Middle frontal gyrus (tissue), 1 donor: ENCODE measurements around the gene PCNT.

Experiments used
- DNase-seq: peaks from one replicate; pipeline ENCODE4 v3.0.0-alpha.2; 2015; ENCODE audit warnings: low spot score; ENCODE audit errors: extremely low spot score

Gene PCNT

DNA sequence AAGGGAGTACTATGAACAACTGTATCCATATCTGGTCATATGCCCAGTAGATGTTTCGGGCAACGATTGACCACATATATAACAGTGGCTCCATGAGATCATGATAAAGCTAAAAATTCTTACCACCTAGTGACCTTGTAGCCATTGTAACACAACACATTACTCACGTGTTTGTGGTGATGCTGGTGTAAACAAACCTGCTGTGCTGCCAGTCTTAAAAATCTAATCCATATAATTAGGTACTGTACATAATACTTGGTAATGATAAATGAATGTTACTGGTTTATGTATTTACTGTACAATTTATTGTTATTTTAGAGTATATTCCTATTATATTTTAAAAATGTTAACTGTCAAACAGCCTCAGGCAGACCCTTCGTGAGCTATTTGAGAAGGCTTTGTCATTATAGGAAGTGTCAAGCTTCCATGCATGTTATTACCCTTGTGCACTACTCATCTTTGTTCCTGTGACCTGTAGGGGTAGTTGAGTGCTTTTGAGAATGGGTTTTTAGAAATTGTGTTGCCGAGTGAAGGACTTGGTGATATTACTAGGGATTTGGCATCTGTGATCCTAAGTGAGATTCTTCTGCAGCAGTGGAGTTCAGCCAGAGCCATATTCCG is 158.4 kb downstream of the PCNT start:
- DNase-seq, result no peak

DNA sequence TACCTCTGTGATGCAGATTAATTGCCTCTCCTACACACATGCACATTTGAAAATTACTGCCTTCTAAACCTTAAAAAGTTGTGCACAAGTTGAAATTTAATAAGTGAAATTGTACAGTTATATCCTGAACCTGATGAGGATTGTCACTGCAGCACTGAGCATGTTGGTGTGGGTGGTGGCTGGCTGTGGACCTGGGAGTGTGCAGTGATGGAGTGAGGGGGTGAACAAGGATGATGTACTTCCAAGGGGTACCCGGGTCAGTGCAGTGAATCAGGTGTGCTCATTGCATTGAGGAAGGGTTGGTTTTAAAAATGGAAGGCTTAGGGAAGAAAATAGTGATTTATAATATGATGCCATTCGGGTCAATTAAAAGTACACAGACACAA is 158.9 kb downstream of the PCNT start:
- DNase-seq, result no peak

DNA sequence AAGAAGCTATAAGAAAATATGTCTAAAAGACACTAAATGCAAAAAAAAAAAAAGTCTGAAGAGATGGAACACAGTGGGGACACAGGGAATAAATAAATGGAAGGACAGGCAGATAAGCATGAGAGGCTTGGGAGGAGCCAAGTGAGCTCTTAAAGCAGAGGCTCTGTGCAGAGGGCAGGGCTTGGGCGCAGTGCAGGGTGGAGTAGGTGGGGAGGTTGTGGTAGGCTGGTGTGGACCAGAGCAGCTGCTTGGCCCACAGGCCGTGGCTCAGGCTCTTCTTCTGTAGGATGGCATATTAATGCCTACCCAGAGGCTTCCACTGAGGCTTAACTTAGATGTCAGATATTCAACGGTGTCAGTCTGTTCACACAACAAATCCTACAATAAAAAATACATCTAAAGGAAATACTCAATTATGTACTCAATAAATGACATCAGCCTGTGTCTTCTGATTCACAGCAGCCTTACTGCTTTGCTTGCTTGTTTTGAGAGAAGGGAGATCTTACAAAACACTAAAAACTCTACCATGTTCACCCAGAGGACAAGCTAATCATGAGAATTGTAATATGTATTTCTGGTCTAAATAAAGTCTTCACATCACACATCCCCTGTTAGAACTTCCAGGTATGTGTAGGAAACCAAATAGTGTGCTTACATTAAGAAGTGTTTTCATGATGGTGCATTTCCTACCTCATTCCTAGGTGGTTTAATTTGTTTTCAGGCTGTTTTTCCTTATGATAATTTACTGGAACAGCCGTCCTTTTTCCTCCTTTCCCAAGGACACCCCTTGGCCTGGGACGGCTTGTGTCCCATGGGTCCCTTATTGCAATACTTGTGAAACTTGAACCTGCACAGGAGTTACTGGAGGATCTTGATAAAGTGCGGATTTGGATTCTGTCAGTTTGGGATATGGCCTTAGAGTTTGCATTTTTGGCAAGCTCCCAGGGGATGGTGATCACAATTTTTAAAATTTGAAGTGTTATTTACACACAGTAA is 159.6 kb downstream of the PCNT start:
- no peak for DNase-seq

DNA sequence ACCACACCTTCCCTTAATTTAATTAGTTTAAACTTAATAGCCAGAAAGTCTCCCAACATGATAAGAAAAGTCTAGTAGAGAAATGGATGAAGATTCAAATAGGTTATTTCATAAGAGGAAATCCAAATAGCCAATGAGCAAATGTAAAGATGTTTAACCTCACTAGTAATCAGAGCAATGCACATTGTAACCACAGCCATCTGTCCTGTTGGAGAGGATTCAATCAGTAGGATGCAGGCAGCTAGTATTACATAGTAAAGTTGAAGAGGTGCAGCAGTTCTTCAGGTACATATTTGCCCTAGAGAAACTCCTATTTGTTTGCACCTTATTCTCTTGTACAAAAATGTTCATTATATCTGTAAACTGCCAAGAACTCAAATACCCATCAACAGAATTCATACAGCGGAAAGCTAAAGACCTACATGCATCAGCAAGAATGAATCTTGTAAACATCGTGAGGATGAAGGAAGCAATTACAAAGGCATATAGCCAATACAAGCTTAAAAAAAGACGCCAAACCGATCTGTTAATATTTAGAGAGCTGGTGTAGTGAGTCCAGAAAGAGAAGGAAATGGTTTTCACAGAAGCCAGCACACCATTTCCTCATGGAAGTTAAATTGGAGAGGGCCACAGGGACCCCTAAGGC is 162.6 kb downstream of the PCNT start:
- no peak for DNase-seq

DNA sequence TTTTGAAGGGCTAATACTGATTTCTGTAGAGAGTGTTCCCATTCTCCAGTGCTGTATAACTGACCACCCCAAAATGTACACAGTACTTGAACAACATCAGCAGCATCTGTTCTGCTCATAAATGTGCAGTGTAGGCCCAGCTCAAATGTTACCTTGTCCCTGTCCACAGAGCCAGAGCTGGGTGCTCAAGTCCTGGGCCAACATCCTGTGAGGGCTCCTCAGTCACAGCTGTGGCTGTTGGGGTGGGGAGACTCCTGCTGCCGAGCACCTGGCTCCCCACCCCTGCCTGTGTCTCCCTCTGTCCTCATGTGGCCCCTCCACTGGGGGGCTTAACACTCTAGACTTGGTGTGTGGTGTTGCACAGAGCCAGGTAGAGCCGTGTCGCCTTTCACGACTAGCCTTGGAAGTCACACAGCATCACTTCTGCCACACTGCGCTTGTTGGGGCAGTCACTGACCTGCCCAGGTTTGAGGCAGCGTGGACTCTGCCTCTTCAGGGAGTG is 165.3 kb downstream of the PCNT start:
- DNase-seq, result no peak

DNA sequence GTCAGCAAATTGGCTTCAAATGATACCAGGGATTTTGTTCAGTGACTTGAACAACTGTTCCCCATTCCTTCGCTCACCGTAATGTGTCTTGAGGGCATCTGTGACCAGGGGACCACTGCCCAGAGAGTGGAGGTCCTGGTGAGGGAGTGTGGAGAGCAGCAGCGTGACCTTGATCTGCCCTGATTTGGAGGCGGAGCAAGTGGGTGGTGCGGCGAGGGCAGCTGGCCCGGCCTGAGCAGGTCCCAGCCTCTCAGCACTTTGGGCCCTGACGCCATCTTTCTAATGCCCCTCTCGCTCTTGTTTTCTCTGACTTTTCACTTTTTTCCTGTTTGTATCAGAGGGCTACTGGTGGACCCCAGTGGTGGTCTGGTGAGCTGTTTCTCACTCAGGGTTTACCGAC is 165.8 kb downstream of the PCNT start:
- no peak for DNase-seq

DNA sequence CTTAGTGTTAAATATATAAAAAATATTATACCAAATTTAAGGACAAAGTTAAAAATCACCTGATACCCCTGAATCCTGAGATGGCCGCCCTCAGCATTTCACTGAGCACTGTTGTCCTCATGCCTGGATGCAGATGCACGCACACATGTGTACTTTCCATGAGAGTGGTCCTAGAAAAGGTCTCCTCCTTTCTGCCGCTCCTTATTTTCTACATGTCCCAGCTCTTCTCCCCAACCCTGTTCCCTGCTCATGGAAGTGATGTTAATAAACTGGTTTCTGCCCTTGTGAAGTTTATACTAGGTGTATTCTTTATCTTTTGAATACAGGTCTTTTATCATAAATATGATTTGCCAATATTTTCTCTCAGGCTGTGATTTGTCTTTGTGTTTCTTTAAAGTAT is 167.6 kb downstream of the PCNT start:
- no peak for DNase-seq

DNA sequence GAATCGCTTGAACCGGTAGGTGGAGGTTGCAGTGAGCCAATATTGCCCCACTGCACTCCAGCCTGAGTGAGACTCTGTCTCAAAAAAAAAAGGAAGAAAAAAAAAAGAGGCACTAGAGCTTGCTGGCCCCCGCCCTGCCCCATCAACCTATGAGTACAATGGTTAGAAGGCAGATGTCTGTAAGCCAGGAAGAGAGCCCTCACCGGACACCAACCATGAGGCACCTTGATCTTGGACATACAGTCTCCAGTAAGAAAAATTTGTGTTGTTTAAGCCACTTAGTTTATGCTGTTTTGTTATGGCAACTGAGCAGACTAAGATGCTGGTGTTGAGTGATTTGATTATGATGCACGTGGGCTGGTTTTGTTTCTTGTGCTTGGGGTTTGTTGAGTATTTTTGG is 168.9 kb downstream of the PCNT start:
- no peak for DNase-seq

DNA sequence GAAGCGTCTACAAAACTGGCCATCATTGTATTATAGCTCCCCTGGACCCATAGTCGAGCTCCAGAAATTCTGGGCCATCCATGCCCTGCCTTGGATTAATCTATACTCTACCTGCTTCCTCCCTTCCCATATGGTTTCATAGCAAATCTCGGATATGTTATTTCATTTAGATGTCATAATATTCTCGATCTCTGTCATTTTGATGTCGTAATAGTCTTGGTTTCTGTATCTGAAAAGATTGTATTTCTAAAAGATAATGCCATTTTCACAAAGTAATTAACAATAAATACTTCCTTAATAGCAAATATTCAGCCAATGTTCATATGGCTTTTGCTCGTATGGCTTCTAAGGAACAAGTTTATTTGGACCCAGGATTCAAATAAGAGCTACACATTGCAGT is 169.9 kb downstream of the PCNT start:
- DNase-seq, result no peak
